ENCODE data around the gene CGNL1. TPM values are rescaled to one million over a fixed set of nuclear protein-coding genes. Genes with fewer than 3 reads are reported as not detected.

Gene CGNL1
- total and polyA plus RNA-seq, 7 donors, result 0.18 to 2.2 (median 0.37) TPM

GRCh38 chr15:57486833-57487232 is 110.5 kb downstream of the CGNL1 start:
- intact Hi-C loops (cut with DNase I), result no loop called here

GRCh38 chr15:57489122-57489521 is 112.8 kb downstream of the CGNL1 start:
- intact Hi-C loops (cut with DNase I), result no loop called here
- no peaks in the 10 kb centered on the region for H3K9me3 ChIP-seq
- no peaks in the 10 kb centered on the region for H3K36me3 ChIP-seq (ENCODE audit: insufficient read depth in 1 of 2, low read depth in 1 of 2)
- no peak overlapping the region for H3K27ac ChIP-seq
- H3K4me1 ChIP-seq, result no peaks in the 10 kb centered on the region
- ATAC-seq (no peak), DNase-seq (no peak)
- H3K4me3 ChIP-seq, result no peak overlapping the region
- no peak for TF ChIP-seq CTCF (IDR thresholded peaks at IDR 0.05)
- H3K27me3 ChIP-seq (ENCODE audit: insufficient read depth in 3 of 3, low read length in 2 of 3), result no peaks in the 10 kb centered on the region

More at GRCh38 chr15:57486833-57487232, 110.5 kb downstream of the CGNL1 start:
- Histone ChIP-seq H3K27ac (no peak overlapping the region), H3K4me1 (no peaks in the 10 kb centered on the region), H3K9me3 (no peaks in the 10 kb centered on the region), H3K36me3 (ENCODE audit: insufficient read depth in 1 of 2, low read depth in 1 of 2) (no peaks in the 10 kb centered on the region), H3K27me3 (ENCODE audit: insufficient read depth in 3 of 3, low read length in 2 of 3) (no peaks in the 10 kb centered on the region), H3K4me3 (no peak overlapping the region)
- no peak for ATAC-seq
- TF ChIP-seq CTCF (IDR thresholded peaks at IDR 0.05), result no peak
- no peak for DNase-seq

- DNase-seq (no peak), ATAC-seq (no peak)
- Histone ChIP-seq H3K27me3 (ENCODE audit: insufficient read depth in 3 of 3, low read length in 2 of 3) (peaks cover 0 to 6% (median 0%) of the 10 kb centered on the region in 3 donors), H3K36me3 (ENCODE audit: insufficient read depth in 1 of 2, low read depth in 1 of 2) (no peaks in the 10 kb centered on the region), H3K4me1 (no peaks in the 10 kb centered on the region), H3K27ac (no peak overlapping the region), H3K4me3 (no peak overlapping the region), H3K9me3 (no peaks in the 10 kb centered on the region)
- TF ChIP-seq CTCF (IDR thresholded peaks at IDR 0.05), result no peak
- intact Hi-C loops (cut with DNase I), result no loop called here
- WGBS, 3 donors, result 95 to 99% (median 97%) methylated on average over 4 of the region's 4 CpGs
Observed at GRCh38 chr15:57493351-57493750, 117.0 kb downstream of the CGNL1 start.

- H3K4me1 ChIP-seq, result no peaks in the 10 kb centered on the region
- H3K36me3 ChIP-seq (ENCODE audit: insufficient read depth in 1 of 2, low read depth in 1 of 2), result no peaks in the 10 kb centered on the region
- DNase-seq (no peak), ATAC-seq (no peak)
- no peak for TF ChIP-seq CTCF (IDR thresholded peaks at IDR 0.05)
- H3K4me3 ChIP-seq, result no peak overlapping the region
- 26 to 31% (median 28%) methylated on average over 4 of the region's 4 CpGs for WGBS, 3 donors
- peaks cover 0 to 6% (median 0%) of the 10 kb centered on the region in 3 donors for H3K27me3 ChIP-seq (ENCODE audit: insufficient read depth in 3 of 3, low read length in 2 of 3)
- intact Hi-C loops (cut with DNase I), result no loop called here
- no peak overlapping the region for H3K27ac ChIP-seq
- no peaks in the 10 kb centered on the region for H3K9me3 ChIP-seq
Observed at GRCh38 chr15:57494581-57494980, 118.3 kb downstream of the CGNL1 start.

- Histone ChIP-seq H3K4me3 (no peak overlapping the region), H3K4me1 (no peaks in the 10 kb centered on the region), H3K27ac (no peak overlapping the region), H3K27me3 (ENCODE audit: insufficient read depth in 3 of 3, low read length in 2 of 3) (peaks cover 0 to 6% (median 0%) of the 10 kb centered on the region in 3 donors), H3K36me3 (ENCODE audit: insufficient read depth in 1 of 2, low read depth in 1 of 2) (no peaks in the 10 kb centered on the region), H3K9me3 (no peaks in the 10 kb centered on the region)
- ATAC-seq (no peak), DNase-seq (no peak)
- intact Hi-C loops (cut with DNase I), result no loop called here
- 33 to 37% (median 34%) methylated on average over 2 of the region's 2 CpGs for WGBS, 3 donors
- TF ChIP-seq CTCF (IDR thresholded peaks at IDR 0.05), result no peak
Observed at GRCh38 chr15:57495041-57495440, 118.7 kb downstream of the CGNL1 start.
